22Rv1 (cell line): ENCODE results near the gene GNB1L.

ENCODE experiments used
- H3K27ac ChIP-seq: fragments of 450-650 bp; 2 replicates; pipeline ENCODE4 v1.5.1; 2017
- CTCF ChIP-seq: fragments of 450-650 bp; IDR thresholded peaks from 2 replicates; pipeline ENCODE4 v1.5.1; 2017; ENCODE audit warnings: mild to moderate bottlenecking
- ZFX ChIP-seq: fragments of 450-650 bp; IDR thresholded peaks from 2 replicates; pipeline ENCODE4 v1.6.1; 2017; ENCODE audit warnings: antibody characterized with exemption, borderline replicate concordance

Gene GNB1L

GRCh38 chr22:19799322-19800190 lies 55.1 kb downstream of the GNB1L start:
- no peak overlapping the region for H3K27ac ChIP-seq
- TF ChIP-seq CTCF (no peak), ZFX (no peak)

- H3K27ac ChIP-seq = no peak overlapping the region
These were observed 55.8 kb downstream of the GNB1L start for GRCh38 chr22:19798891-19799293.

GRCh38 chr22:19798003-19798665 lies 56.5 kb downstream of the GNB1L start:
- TF ChIP-seq CTCF = no peak
- TF ChIP-seq ZFX = no peak

More at GRCh38 chr22:19798891-19799293, 55.8 kb downstream of the GNB1L start:
- TF ChIP-seq CTCF (no peak), ZFX (no peak)

GRCh38 chr22:19797086-19798002 lies 57.3 kb downstream of the GNB1L start:
- no peak for TF ChIP-seq ZFX
- TF ChIP-seq CTCF = no peak
- H3K27ac ChIP-seq = no peak overlapping the region

More at GRCh38 chr22:19798003-19798665, 56.5 kb downstream of the GNB1L start:
- H3K27ac ChIP-seq = no peak overlapping the region

GRCh38 chr22:19796160-19796559 lies 58.5 kb downstream of the GNB1L start:
- H3K27ac ChIP-seq = no peak overlapping the region
- no peak for TF ChIP-seq ZFX
- TF ChIP-seq CTCF = no peak

GRCh38 chr22:19795617-19796008 lies 59.1 kb downstream of the GNB1L start:
- H3K27ac ChIP-seq = no peak overlapping the region
- TF ChIP-seq CTCF (no peak), ZFX (no peak)
